Measurements from ENCODE around the gene EN1.

DNA sequence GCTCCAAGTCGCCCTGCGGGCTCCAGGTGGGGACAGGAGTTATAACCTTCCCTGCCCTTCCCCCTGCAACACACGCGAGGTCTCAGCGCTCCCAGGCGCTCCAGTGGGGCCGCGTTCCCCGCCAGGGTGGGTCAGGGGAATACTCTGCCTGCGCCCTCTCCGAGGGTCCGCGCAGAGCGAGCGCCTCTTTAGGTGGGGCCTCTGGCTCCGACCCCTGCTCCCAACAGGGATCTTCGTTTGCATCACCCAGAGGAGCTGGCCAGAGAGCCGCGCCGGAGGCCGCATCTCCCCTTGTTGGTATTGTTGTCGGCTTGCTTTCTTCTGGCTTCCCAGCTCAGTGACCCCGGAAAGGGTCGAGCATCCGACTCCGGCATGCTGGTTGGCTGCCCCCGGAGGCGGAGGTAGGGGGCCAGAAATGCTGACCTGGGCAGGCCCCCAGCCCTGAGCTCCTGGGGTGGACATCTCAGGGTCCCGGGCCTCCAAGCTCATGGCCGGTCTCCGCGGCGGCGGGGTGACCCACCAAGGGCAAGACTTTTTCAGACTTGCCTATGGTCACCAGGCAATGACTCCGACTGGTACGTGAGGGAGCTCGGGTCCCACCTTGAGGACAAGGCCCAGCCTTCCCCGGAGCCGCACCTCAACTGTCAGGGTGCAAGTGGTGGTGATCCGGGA, 11.2 kb upstream of the EN1 start:
- TF ChIP-seq, protein P1, sequence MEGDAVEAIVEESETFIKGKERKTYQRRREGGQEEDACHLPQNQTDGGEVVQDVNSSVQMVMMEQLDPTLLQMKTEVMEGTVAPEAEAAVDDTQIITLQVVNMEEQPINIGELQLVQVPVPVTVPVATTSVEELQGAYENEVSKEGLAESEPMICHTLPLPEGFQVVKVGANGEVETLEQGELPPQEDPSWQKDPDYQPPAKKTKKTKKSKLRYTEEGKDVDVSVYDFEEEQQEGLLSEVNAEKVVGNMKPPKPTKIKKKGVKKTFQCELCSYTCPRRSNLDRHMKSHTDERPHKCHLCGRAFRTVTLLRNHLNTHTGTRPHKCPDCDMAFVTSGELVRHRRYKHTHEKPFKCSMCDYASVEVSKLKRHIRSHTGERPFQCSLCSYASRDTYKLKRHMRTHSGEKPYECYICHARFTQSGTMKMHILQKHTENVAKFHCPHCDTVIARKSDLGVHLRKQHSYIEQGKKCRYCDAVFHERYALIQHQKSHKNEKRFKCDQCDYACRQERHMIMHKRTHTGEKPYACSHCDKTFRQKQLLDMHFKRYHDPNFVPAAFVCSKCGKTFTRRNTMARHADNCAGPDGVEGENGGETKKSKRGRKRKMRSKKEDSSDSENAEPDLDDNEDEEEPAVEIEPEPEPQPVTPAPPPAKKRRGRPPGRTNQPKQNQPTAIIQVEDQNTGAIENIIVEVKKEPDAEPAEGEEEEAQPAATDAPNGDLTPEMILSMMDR (conservative IDR thresholded peaks at IDR 0.05) = no peak
- no peak for TF ChIP-seq ZFX (IDR thresholded peaks at IDR 0.05)

Measured in C4-2B (cell line).